HepG2 (cell line): Measurements from ENCODE around the gene SULT4A1. TPM values are rescaled to one million over a fixed set of nuclear protein-coding genes. Genes with fewer than 3 reads are reported as not detected.

Experiments
- ATAC-seq: fragments of 200-7000 bp; cut with Tn5 transposase; 3 replicates; pipeline ENCODE4 v1.9.1; 2020; ENCODE audit warnings: mild to moderate bottlenecking, moderate library complexity
- BruUV-seq: library from RNA; stranded (reverse); fragments of 400-500 nt; replicated peaks from 2 replicates; lab custom pipeline; 2021; lab: Mats Ljungman, UMichigan
- CTCF ChIA-PET: fragments of 300-600 bp; formaldehyde crosslinking; extraction: SDS; loops from one replicate; lab custom pipeline; 2021; ENCODE audit warnings: low total read pairs, inconsistent platforms, low intra/inter-chr PET ratio; lab: Yijun Ruan, JAX
- POLR2A ChIA-PET: fragments of 350-600 bp; sonication (Branson Sonifier 250); formaldehyde crosslinking; loops from one replicate; lab custom pipeline; 2020; ENCODE audit warnings: antibody characterized with exemption, inconsistent platforms; lab: Yijun Ruan, JAX
- DNase-seq: peaks from one replicate; pipeline ENCODE4 v3.0.0-alpha.2; 2015; ENCODE audit warnings: low spot score
- FAIRE-seq: peaks from 3 replicates; lab custom pipeline; 2011; peaks lifted over from hg19 to GRCh38; lab: Jason Lieb, UNC
- H2AFZ ChIP-seq: one replicate; pipeline ENCODE4 v1.6.1; 2011; ENCODE audit warnings: low read length, inconsistent platforms
- H3K27ac ChIP-seq: fragments of 300-600 bp; 3 replicates; pipeline ENCODE4 v1.8.0; 2011; ENCODE audit warnings: mixed run types, mild to moderate bottlenecking, mixed read lengths, low read length, inconsistent platforms; ENCODE audit not compliant: insufficient read depth; ENCODE audit errors: extremely low read length
- H3K27me3 ChIP-seq, 2 experiments: fragments of 200-600 bp in 1 of 2; 2 replicates in 1 of 2; 3 replicates in 1 of 2; pipeline versions ENCODE4 v1.6.0 to v1.8.0; 2011; ENCODE audit warnings: low read length in 2 of 2, mild to moderate bottlenecking in 2 of 2, moderate library complexity in 2 of 2, inconsistent platforms in 1 of 2; ENCODE audit not compliant: insufficient read depth in 2 of 2, control insufficient read depth in 1 of 2
- H3K36me3 ChIP-seq, 2 experiments: fragments of 200-600 bp in 1 of 2; replicated peaks in 1 of 2; 2 replicates in 1 of 2; 3 replicates in 1 of 2; pipeline versions ENCODE4 v1.5.1 to v1.8.0; 2011; ENCODE audit warnings: low read length in 2 of 2, inconsistent platforms in 1 of 2; ENCODE audit not compliant: insufficient read depth in 2 of 2, control insufficient read depth in 1 of 2
- H3K4me1 ChIP-seq: 2 replicates; pipeline ENCODE4 v1.5.1; 2012; ENCODE audit warnings: low read length, inconsistent platforms; ENCODE audit not compliant: insufficient read depth
- H3K4me2 ChIP-seq: 2 replicates; pipeline ENCODE4 v1.6.0; 2011; ENCODE audit warnings: low read depth, low read length, inconsistent platforms
- H3K4me3 ChIP-seq, 3 experiments: fragments of 200-600 bp in 1 of 3; sonication (generic), shearing (Covaris generic) in 1 of 3; replicated peaks in 1 of 3; 2 replicates each; pipeline ENCODE4 v1.5.1; 2011 to 2016; ENCODE audit warnings: low read length in 3 of 3, inconsistent platforms in 2 of 3, low read depth in 2 of 3, mild to moderate bottlenecking in 2 of 3, control low read depth in 1 of 3, mixed read lengths in 1 of 3; ENCODE audit not compliant: insufficient read depth in 1 of 3
- H3K79me2 ChIP-seq: one replicate; pipeline ENCODE4 v1.6.1; 2011; ENCODE audit warnings: low read length, inconsistent platforms; ENCODE audit not compliant: insufficient read depth
- H3K9ac ChIP-seq: 2 replicates; pipeline ENCODE4 v1.6.0; 2011; ENCODE audit warnings: mild to moderate bottlenecking, low read depth, low read length, inconsistent platforms; ENCODE audit not compliant: insufficient read depth
- H3K9me3 ChIP-seq: 2 replicates; pipeline ENCODE4 v1.5.1; 2012; ENCODE audit warnings: mild to moderate bottlenecking, low read length
- H4K20me1 ChIP-seq: 2 replicates; pipeline ENCODE4 v1.6.0; 2011; ENCODE audit warnings: inconsistent platforms, mild to moderate bottlenecking, low read length, moderate library complexity; ENCODE audit not compliant: insufficient read depth
- DRAP1 ChIP-seq: IDR thresholded peaks from 2 replicates; pipeline ENCODE4 v1.6.1; 2016; ENCODE audit warnings: missing genetic modification reagents, missing compliant biosample characterization
- HDAC6 ChIP-seq: fragments of 200-600 bp; sonication (generic); IDR thresholded peaks from 2 replicates; pipeline ENCODE4 v1.7.0; 2017; ENCODE audit warnings: mild to moderate bottlenecking, antibody characterized with exemption, low read length, low read depth
- KDM3A ChIP-seq: IDR thresholded peaks from 2 replicates; pipeline ENCODE4 v1.6.1; 2018; ENCODE audit warnings: low read depth, missing compliant biosample characterization
- SUZ12 ChIP-seq: fragments of 150-350 bp; IDR thresholded peaks from 2 replicates; pipeline ENCODE4 v1.6.1; 2014; ENCODE audit warnings: low read depth, low read length
- YEATS2 ChIP-seq: sonication (generic); formaldehyde crosslinking; IDR thresholded peaks from 2 replicates; pipeline ENCODE4 v1.4.0; 2020; ENCODE audit warnings: missing genetic modification reagents, borderline replicate concordance
- ZFP41 ChIP-seq: sonication (generic); formaldehyde crosslinking; IDR thresholded peaks from 2 replicates; pipeline ENCODE4 v1.4.0; 2020; ENCODE audit warnings: mild to moderate bottlenecking, missing genetic modification reagents, borderline replicate concordance
- WGBS: methylation state at CpG from one replicate; pipeline ENCODE4 v1.1.6; 2017; ENCODE audit warnings: low lambda C conversion rate; 5-methylcytosine and 5-hydroxymethylcytosine counted together
- in situ Hi-C: cut with HindIII; loops from 2 replicates; pipeline ENCODE4 v1.10.0; 2017; ENCODE audit warnings: low pct_unique_long_range_greater_than_20kb; ENCODE audit not compliant: extremely low pct_ligation_motif_present
- intact Hi-C: fragments of 100-400 bp; cut with micrococcal nuclease; formaldehyde crosslinking; loops from one replicate; pipeline ENCODE4 v1.10.0; 2022; ENCODE audit not compliant: unreplicated experiment
- polyA plus RNA-seq, 8 experiments: library from polyadenylated mRNA; depleted of rRNA in 3 of 8; stranded (reverse) in 7 of 8; unstranded in 1 of 8; fragments of >200 nt; fragmentation: Illumina TruSeq in 4 of 8; extraction: Trizol in 4 of 8; gene quantifications; 2 replicates each; pipeline versions ENCODE4 v1.2.1 to v1.2.3, GENCODE V29; 2011 to 2016; ENCODE audit warnings: low read depth in 4 of 8, missing spikeins in 1 of 8, mixed read lengths in 1 of 8; ENCODE audit not compliant: insufficient read depth in 1 of 8
- total RNA-seq, 5 experiments: library from RNA; depleted of rRNA; stranded (reverse); fragments of >200 nt; fragmentation: Illumina TruSeq; extraction: Trizol; gene quantifications; 2 replicates each; pipeline ENCODE4 v1.2.3, GENCODE V29; 2016; ENCODE audit warnings: low read depth in 1 of 5
- TF ChIP-seq, protein P1 (sequence below): sonication (generic); formaldehyde crosslinking; IDR thresholded peaks from 2 replicates; pipeline ENCODE4 v1.5.0; 2020; ENCODE audit warnings: mild to moderate bottlenecking, missing genetic modification reagents, moderate library complexity
- TF ChIP-seq, protein P2 (sequence below): sonication (generic); formaldehyde crosslinking; IDR thresholded peaks from 2 replicates; pipeline ENCODE4 v1.4.0; 2020; ENCODE audit warnings: missing genetic modification reagents

The SULT4A1 gene
- total and polyA plus RNA-seq, 2 of the 13 experiments (the other 11 are each of a cell fraction or from before 2014, with no cell fraction given), result not detected

GRCh38 chr22:43828725-43828997 lies 33.7 kb downstream of the SULT4A1 start:
- no TSS peak for BruUV-seq

GRCh38 chr22:43827926-43828724 lies 34.2 kb downstream of the SULT4A1 start:
- Histone ChIP-seq H3K9me3 (no peaks in the 10 kb centered on the region), H3K27ac (no peak overlapping the region), H3K4me1 (peaks cover 11% of the 10 kb centered on the region), H3K36me3 (no peaks in the 10 kb centered on the region), H3K9ac (no peak overlapping the region), H3K27me3 (peaks cover 5 to 35% of the 10 kb centered on the region in 2 experiments; a peak in 4 of 5 replicates), H3K4me2 (no peak overlapping the region), H2AFZ (no peak overlapping the region), H4K20me1 (no peaks in the 10 kb centered on the region), H3K4me3 (no peak overlapping the region), H3K79me2 (no peaks in the 10 kb centered on the region)
- DNase-seq (no peak), ATAC-seq (no peak), FAIRE-seq (no peak)
- CTCF ChIA-PET, result no interaction called here
- no TSS peak for BruUV-seq
- 35% methylated on average over 11 of the region's 16 CpGs for WGBS
- intact Hi-C loops, result no loop called here
- POLR2A ChIA-PET, result no interaction called here
- in situ Hi-C loops, result no loop called here
- no peak for TF ChIP-seq SUZ12
- TF ChIP-seq, protein P1, sequence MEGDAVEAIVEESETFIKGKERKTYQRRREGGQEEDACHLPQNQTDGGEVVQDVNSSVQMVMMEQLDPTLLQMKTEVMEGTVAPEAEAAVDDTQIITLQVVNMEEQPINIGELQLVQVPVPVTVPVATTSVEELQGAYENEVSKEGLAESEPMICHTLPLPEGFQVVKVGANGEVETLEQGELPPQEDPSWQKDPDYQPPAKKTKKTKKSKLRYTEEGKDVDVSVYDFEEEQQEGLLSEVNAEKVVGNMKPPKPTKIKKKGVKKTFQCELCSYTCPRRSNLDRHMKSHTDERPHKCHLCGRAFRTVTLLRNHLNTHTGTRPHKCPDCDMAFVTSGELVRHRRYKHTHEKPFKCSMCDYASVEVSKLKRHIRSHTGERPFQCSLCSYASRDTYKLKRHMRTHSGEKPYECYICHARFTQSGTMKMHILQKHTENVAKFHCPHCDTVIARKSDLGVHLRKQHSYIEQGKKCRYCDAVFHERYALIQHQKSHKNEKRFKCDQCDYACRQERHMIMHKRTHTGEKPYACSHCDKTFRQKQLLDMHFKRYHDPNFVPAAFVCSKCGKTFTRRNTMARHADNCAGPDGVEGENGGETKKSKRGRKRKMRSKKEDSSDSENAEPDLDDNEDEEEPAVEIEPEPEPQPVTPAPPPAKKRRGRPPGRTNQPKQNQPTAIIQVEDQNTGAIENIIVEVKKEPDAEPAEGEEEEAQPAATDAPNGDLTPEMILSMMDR, result 0 out of 2 replicates have a peak, but pooled peaks have one; percentile 6

More at GRCh38 chr22:43828725-43828997, 33.7 kb downstream of the SULT4A1 start:
- FAIRE-seq (no peak), DNase-seq (no peak), ATAC-seq (no peak)
- TF ChIP-seq, protein P2, sequence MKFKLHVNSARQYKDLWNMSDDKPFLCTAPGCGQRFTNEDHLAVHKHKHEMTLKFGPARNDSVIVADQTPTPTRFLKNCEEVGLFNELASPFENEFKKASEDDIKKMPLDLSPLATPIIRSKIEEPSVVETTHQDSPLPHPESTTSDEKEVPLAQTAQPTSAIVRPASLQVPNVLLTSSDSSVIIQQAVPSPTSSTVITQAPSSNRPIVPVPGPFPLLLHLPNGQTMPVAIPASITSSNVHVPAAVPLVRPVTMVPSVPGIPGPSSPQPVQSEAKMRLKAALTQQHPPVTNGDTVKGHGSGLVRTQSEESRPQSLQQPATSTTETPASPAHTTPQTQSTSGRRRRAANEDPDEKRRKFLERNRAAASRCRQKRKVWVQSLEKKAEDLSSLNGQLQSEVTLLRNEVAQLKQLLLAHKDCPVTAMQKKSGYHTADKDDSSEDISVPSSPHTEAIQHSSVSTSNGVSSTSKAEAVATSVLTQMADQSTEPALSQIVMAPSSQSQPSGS, result no peak
- TF ChIP-seq HDAC6 (no peak), KDM3A (CRISPR knock-in tag) (no peak), DRAP1 (CRISPR knock-in tag) (no peak), ZFP41 (CRISPR knock-in tag) (no peak), YEATS2 (CRISPR knock-in tag) (no peak)
- POLR2A ChIA-PET, result no interaction called here
- CTCF ChIA-PET, result no interaction called here
- H3K27ac ChIP-seq, result no peak overlapping the region
- H3K9me3 ChIP-seq, result no peaks in the 10 kb centered on the region
- H3K4me1 ChIP-seq, result peaks cover 6% of the 10 kb centered on the region
- H3K27me3 ChIP-seq, result peaks cover 5 to 35% of the 10 kb centered on the region in 2 experiments; a peak in 4 of 5 replicates
- no peak overlapping the region for H3K4me3 ChIP-seq
- WGBS, result 33% methylated on average over 3 of the region's 6 CpGs
- intact Hi-C loops, result no loop called here
- no peak overlapping the region for H3K9ac ChIP-seq
- no peak overlapping the region for H2AFZ ChIP-seq
- in situ Hi-C loops, result no loop called here
- no peak overlapping the region for H3K4me2 ChIP-seq
- H3K36me3 ChIP-seq, result no peaks in the 10 kb centered on the region
- no peaks in the 10 kb centered on the region for H3K79me2 ChIP-seq
- H4K20me1 ChIP-seq, result peaks cover 2% of the 10 kb centered on the region; the same call in 1 of the 2 replicates
